Immature natural killer cell (primary cell): ENCODE results near the gene ACTC1. TPM values are rescaled to one million over a fixed set of nuclear protein-coding genes. Genes with fewer than 3 reads are reported as not detected.
"Not testable (repeated sequence)": the region's sequence is repeated elsewhere in the genome, so short reads cannot be mapped to it uniquely, and the experiment has no call there.

Source experiments
- DNase-seq, 3 donors: peaks; one replicate each; pipeline ENCODE4 v3.0.0; 2022; ENCODE audit warnings: mixed read lengths in 1 of 3
- H3K27ac Mint-ChIP-seq, 6 donors: one replicate each; pipeline ENCODE4 v1.8.0; 2020; ENCODE audit warnings: mixed read lengths in 6 of 6, mild to moderate bottlenecking in 5 of 6, inconsistent platforms in 4 of 6, moderate library complexity in 3 of 6
- H3K27me3 Mint-ChIP-seq, 3 donors: one replicate each; pipeline ENCODE4 v1.8.0; 2020 to 2021; ENCODE audit warnings: low read depth in 3 of 3, mild to moderate bottlenecking in 3 of 3, mixed read lengths in 3 of 3, moderate library complexity in 3 of 3, inconsistent platforms in 1 of 3
- H3K36me3 Mint-ChIP-seq, 3 donors: one replicate each; pipeline ENCODE4 v1.8.0; 2020; ENCODE audit warnings: mixed read lengths in 3 of 3, inconsistent platforms in 2 of 3, mild to moderate bottlenecking in 2 of 3
- H3K4me1 Mint-ChIP-seq, 2 donors: one replicate each; pipeline ENCODE4 v1.8.0; 2020; ENCODE audit warnings: inconsistent platforms in 2 of 2, mild to moderate bottlenecking in 2 of 2, mixed read lengths in 2 of 2, moderate library complexity in 1 of 2
- H3K4me3 Mint-ChIP-seq, 5 donors: one replicate each; pipeline ENCODE4 v1.8.0; 2020; ENCODE audit warnings: mild to moderate bottlenecking in 5 of 5, mixed read lengths in 5 of 5, inconsistent platforms in 3 of 5, moderate library complexity in 3 of 5
- H3K9me3 Mint-ChIP-seq, 6 donors: one replicate each; pipeline ENCODE4 v1.8.0; 2020; ENCODE audit warnings: mild to moderate bottlenecking in 6 of 6, mixed read lengths in 6 of 6, inconsistent platforms in 4 of 6, moderate library complexity in 3 of 6
- polyA plus RNA-seq, 3 donors: library from polyadenylated mRNA; unstranded; fragments of 300-500 nt; fragmentation: Illumina TruSeq; gene quantifications; one replicate each; pipeline ENCODE4 v1.2.3, GENCODE V29; 2021

Gene ACTC1
- polyA plus RNA-seq: not detected

- H3K27ac Mint-ChIP-seq: no peak within 1 kb of the TSS
- H3K36me3 Mint-ChIP-seq: no peaks in the 10 kb centered on the region
- peaks cover 0 to 2% (median 0%) of the 10 kb centered on the region in 6 donors for H3K9me3 Mint-ChIP-seq
- H3K4me1 Mint-ChIP-seq: no peaks in the 10 kb centered on the region
- DNase-seq: no peak
- H3K4me3 Mint-ChIP-seq: no peak within 1 kb of the TSS
- peaks cover 3 to 13% (median 7%) of the 10 kb centered on the region in 3 donors for H3K27me3 Mint-ChIP-seq
Observed at GRCh38 chr15:34795267-34796081, at the start of gene ACTC1. Gene ACTC1, minus strand, starts transcription at chr15:34795549. Its CDS starts 741 bp downstream, at chr15:34794808.

- Mint-ChIP-seq H3K4me1 (no peaks in the 10 kb centered on the region), H3K27me3 (peaks cover under 1 to 6% (median 5%) of the 10 kb centered on the region in 3 donors), H3K36me3 (no peaks in the 10 kb centered on the region), H3K27ac (no peak overlapping the region), H3K4me3 (no peak overlapping the region), H3K9me3 (peaks cover 0 to under 1% (median 0%) of the 10 kb centered on the region in 6 donors)
- DNase-seq: no peak
Observed at GRCh38 chr15:34841262-34841725, 45.9 kb upstream of the ACTC1 start.

GRCh38 chr15:34838282-34838681 is 42.9 kb upstream of the ACTC1 start:
- Mint-ChIP-seq H3K27me3 (peaks cover 1 to 6% (median 5%) of the 10 kb centered on the region in 3 donors), H3K36me3 (no peaks in the 10 kb centered on the region), H3K27ac (no peak overlapping the region), H3K9me3 (peaks cover 0 to 10% (median 2%) of the 10 kb centered on the region in 6 donors), H3K4me1 (no peaks in the 10 kb centered on the region), H3K4me3 (no peak overlapping the region)
- no peak for DNase-seq

DNA sequence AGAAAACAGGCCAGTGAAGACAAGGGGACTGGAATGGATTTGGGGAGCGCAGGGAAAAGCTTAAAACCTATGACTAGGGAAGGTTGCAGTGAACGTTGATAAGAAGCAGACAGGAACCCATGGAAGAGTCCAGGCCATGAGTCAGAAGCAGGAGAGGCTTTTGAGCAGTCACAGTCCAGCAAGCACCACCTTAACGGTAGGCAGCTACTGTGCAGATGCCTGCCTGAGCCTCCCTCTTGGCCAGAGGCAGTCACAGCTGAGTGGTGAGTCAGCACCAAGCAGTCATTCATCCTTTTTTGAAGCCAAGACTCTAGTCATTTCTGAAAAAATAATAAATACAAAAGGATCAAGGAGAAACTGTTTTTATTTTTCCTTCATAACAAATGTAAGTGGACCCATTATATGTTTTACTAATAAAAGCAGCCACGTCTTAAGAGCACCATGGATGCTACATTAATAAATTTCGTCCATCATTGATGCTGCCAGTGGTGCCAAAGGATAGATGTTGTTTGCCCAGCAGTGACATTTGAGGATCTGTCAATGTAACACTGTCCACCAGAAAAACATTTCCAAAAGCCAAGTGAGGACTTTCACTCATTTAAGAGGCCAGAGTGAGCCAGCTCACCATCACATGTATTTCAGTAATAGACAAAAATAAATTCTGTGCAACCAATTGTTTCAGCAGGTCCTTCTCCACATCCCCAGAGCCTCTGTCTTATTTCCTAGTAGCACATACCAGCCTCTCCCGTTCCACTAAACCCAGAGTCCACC is 42.1 kb upstream of the ACTC1 start:
- no peak for DNase-seq
- H3K27ac Mint-ChIP-seq: no peak overlapping the region
- peaks cover 1 to 6% (median 3%) of the 10 kb centered on the region in 3 donors for H3K27me3 Mint-ChIP-seq
- no peaks in the 10 kb centered on the region for H3K36me3 Mint-ChIP-seq
- no peak overlapping the region for H3K4me3 Mint-ChIP-seq
- no peaks in the 10 kb centered on the region for H3K4me1 Mint-ChIP-seq
- peaks cover 0 to 10% (median 2%) of the 10 kb centered on the region in 6 donors for H3K9me3 Mint-ChIP-seq

- H3K4me1 Mint-ChIP-seq: no peaks in the 10 kb centered on the region
- peaks cover 0 to 6% (median 2%) of the 10 kb centered on the region in 3 donors for H3K27me3 Mint-ChIP-seq
- no peak overlapping the region for H3K27ac Mint-ChIP-seq
- no peaks in the 10 kb centered on the region for H3K36me3 Mint-ChIP-seq
- DNase-seq: no peak
- no peak overlapping the region for H3K4me3 Mint-ChIP-seq
- H3K9me3 Mint-ChIP-seq: peaks cover 0 to 2% (median 0%) of the 10 kb centered on the region in 6 donors
Observed at GRCh38 chr15:34828145-34828911, 33.0 kb upstream of the ACTC1 start.

GRCh38 chr15:34821831-34822230 is 26.5 kb upstream of the ACTC1 start:
- Mint-ChIP-seq H3K27ac (no peak overlapping the region), H3K4me1 (no peaks in the 10 kb centered on the region), H3K9me3 (peaks cover 0 to 3% (median 0%) of the 10 kb centered on the region in 6 donors), H3K36me3 (no peaks in the 10 kb centered on the region), H3K27me3 (peaks cover 4 to 10% (median 10%) of the 10 kb centered on the region in 3 donors), H3K4me3 (no peak overlapping the region)
- DNase-seq: no peak

DNA sequence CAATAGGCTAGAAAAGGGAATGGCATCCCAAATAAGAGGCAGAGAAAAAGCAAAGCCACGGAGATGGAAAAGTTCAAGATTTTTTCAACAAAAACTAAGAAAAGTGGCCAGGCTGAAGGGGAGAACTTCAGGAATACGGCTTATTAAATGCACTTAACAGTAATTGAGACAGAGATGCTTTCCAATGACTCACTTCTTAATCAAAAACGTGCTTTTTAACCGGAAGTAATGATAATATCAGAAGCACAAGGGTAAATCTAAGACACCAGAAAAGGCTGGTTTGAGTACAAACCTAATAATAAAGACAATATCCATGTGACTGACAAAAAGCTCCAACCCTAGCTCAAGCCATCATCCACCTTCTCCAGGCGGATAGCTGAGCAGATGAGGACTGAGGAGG is 24.8 kb upstream of the ACTC1 start:
- no peak for DNase-seq
- H3K9me3 Mint-ChIP-seq: peaks cover 0 to 3% (median 0%) of the 10 kb centered on the region in 6 donors
- no peaks in the 10 kb centered on the region for H3K4me1 Mint-ChIP-seq
- H3K36me3 Mint-ChIP-seq: no peaks in the 10 kb centered on the region
- H3K27ac Mint-ChIP-seq: no peak overlapping the region
- peaks cover 4 to 15% (median 10%) of the 10 kb centered on the region in 3 donors for H3K27me3 Mint-ChIP-seq
- no peak overlapping the region for H3K4me3 Mint-ChIP-seq

DNA sequence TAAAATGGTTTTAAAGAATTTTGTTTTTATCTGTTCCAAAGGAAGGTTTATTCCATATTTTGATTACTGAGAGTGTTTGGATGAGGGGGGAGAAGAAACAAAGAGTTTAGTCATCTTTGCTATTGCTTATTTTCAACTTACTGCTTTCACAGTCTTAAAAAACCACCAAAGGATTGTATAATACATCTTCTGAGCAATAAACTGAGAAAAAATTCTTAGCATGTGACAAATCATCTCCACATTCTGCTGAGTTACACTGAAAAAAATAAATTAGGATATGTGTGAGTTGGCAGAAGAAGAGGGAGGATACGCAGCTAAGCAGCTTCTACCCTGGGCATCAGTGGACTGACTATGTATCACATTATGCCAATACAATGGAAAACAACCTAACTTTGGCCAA is 23.2 kb upstream of the ACTC1 start:
- no peak for DNase-seq
- Mint-ChIP-seq H3K27me3 (peaks cover 9 to 17% (median 10%) of the 10 kb centered on the region in 3 donors), H3K4me1 (no peaks in the 10 kb centered on the region), H3K9me3 (peaks cover 0 to 3% (median 0%) of the 10 kb centered on the region in 6 donors), H3K27ac (no peak overlapping the region), H3K4me3 (no peak overlapping the region), H3K36me3 (no peaks in the 10 kb centered on the region)

- H3K27ac Mint-ChIP-seq: no peak overlapping the region
- peaks cover 5 to 16% (median 8%) of the 10 kb centered on the region in 3 donors for H3K27me3 Mint-ChIP-seq
- H3K9me3 Mint-ChIP-seq: no peaks in the 10 kb centered on the region
- no peaks in the 10 kb centered on the region for H3K4me1 Mint-ChIP-seq
- no peak overlapping the region for H3K4me3 Mint-ChIP-seq
- H3K36me3 Mint-ChIP-seq: no peaks in the 10 kb centered on the region
- DNase-seq: no peak
Observed at GRCh38 chr15:34815836-34816235, 20.5 kb upstream of the ACTC1 start.

GRCh38 chr15:34813446-34814190 is 18.3 kb upstream of the ACTC1 start:
- no peak for DNase-seq
- Mint-ChIP-seq H3K27me3 (peaks cover 4 to 14% (median 7%) of the 10 kb centered on the region in 3 donors), H3K9me3 (no peaks in the 10 kb centered on the region), H3K4me1 (no peaks in the 10 kb centered on the region), H3K36me3 (no peaks in the 10 kb centered on the region), H3K27ac (no peak overlapping the region), H3K4me3 (no peak overlapping the region)

GRCh38 chr15:34812868-34813365 is 17.6 kb upstream of the ACTC1 start:
- H3K4me3 Mint-ChIP-seq, DNase-seq, H3K27ac Mint-ChIP-seq, H3K4me1 Mint-ChIP-seq, H3K9me3 Mint-ChIP-seq, H3K36me3 Mint-ChIP-seq: not testable (repeated sequence)
- peaks cover 3 to 17% (median 7%) of the 10 kb centered on the region in 3 donors for H3K27me3 Mint-ChIP-seq

DNA sequence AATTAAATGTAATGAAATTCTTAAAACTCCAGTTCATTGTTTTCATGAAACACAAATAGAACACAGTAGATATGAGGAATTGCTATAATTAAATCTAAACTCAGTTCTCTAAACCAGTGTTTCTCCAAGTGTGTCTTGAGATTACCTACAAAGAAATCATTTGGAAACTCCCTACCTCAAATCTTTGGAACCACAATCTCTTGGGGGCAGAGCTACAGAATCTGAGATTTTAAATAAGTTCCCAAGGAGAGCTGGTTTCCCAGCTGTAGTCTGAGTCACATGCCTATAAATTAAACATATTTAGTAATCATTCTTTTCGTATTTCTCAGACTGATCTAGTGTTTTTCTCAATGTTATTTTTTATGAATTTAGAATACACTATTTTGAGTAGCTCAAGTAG is 17.0 kb upstream of the ACTC1 start:
- Mint-ChIP-seq H3K27me3 (peaks cover 3 to 22% (median 7%) of the 10 kb centered on the region in 3 donors), H3K4me1 (no peaks in the 10 kb centered on the region), H3K27ac (no peak overlapping the region), H3K9me3 (no peaks in the 10 kb centered on the region), H3K4me3 (no peak overlapping the region), H3K36me3 (no peaks in the 10 kb centered on the region)
- no peak for DNase-seq
